NK-92 (cell line): ENCODE data around the gene VTI1A.
"Not testable (repeated sequence)": the region's sequence is repeated elsewhere in the genome, so short reads cannot be mapped to it uniquely, and the experiment has no call there.

Source experiments
- DNase-seq: peaks from one replicate; lab custom pipeline; 2025; ENCODE audit not compliant: unreplicated experiment; lab: John Stamatoyannopoulos, UW

VTI1A gene

DNA sequence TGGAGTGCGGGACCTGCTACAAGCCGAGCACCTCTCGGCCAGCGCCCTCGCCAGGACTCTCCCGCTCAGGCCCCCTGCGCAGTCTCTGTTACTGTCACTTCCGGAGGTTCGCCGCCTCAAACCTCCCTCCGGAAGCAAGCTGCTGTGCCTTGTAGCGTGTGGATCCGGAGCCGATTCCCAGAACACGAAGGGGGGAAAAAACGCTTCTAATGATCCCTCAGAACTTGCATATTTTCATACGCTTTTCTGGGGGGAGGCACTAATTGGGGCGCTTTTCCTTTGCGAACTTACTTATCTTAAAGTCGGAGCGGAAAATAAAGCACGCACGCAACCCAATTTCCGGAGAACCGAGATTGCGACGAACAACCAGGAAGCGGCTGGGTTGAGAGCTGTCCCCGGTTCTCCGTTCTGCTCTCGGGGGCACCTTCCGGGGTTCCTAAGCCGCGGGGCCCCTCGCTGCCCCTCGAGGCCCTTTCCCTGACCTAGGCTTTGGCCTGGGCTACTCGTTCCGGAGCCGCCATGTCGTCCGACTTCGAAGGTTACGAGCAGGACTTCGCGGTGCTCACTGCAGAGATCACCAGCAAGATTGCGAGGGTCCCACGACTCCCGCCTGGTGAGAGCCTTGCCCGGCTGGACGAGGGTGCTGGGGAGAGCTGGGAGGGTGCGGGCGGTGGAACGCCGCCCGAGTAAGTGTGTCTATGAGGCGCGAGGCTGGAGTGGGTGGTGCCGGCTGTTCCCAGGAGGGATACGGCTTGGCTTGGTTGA lies at the start of gene VTI1A, which contains the start of gene ZDHHC6:
Gene VTI1A, plus strand, starts transcription at position 361 of the 765 bp plus-strand sequence. Its CDS starts 159 bp downstream, at position 520.
Gene ZDHHC6, minus strand, starts transcription at position 60 of the 765 bp plus-strand sequence. CDS start 1,478 bp downstream, outside the sequence.
- no peak for DNase-seq

DNA sequence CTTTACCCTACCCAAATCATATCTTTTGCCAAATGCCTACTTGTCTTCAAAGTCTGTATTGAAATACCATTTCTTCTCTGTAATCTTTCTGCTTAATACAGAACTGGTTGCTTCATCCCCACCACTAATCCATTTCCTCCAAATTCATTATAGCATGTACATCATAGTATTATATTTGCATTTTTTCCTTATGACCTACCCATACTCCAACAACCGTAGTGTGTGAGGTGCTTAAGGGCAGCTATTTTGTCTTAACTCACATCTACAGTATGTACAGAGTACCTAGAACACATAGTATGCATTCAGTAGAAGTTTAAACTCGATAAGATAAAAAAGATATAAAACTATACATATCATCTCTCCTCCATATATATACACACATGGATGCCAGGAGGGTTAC lies 49.4 kb upstream of the VTI1A start:
- no peak for DNase-seq

DNA sequence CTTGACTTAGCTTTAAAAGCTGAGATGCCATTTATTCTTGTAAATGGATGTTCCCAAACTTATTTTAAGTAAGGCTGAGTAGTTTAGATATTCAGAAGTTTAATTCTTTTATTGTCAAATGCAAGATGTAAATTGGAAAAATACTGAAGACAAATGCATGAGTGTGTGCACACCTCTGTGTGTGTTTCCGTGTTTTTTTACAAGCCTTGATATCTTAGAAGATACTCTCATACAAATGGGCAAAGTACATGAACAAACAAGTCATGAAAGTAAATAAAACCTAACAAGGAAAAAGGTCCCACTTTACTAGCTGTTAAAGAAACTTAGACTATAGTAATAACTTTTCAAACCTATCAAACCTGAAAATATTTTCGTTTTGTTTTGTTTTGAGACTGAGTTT lies 44.1 kb upstream of the VTI1A start:
- no peak for DNase-seq

DNA sequence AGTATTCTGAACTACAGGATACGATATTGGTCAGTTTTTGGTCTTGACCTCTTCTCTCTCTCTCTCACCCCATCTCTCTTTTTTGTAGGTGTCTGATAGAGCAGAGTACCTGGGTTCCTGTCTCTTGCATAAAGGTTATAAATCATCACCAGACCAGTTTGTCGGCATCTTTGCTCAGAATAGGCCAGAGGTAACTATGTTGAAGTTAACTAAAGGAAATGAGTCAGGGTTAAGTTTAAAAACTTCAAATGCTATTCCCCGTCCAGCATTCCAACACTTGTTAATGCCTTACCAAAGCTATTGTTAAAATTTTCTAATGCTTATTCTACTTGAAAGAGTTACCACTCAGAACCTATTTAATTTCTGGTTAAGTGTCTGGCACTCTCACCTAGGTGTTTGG lies 42.4 kb upstream of the VTI1A start:
- DNase-seq = no peak

DNA sequence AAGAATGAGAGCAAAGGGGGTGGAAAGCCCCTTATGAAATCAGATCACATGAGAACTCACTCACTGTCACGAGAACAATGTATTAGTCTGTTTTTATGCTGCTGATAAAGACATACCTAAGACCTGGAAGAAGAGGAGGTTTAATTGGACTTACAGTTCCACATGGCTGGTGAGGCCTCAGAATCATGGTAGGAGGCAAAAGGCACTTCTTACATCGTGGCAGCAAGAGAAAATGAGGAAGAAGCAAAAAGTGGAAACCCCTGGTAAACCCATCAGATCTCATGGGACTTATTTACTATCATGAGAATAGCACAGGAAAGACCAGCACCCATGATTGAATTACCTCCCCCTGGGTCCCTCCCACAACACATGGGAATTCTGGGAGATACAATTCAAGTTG lies 40.2 kb upstream of the VTI1A start:
- DNase-seq = not testable (repeated sequence)

DNA sequence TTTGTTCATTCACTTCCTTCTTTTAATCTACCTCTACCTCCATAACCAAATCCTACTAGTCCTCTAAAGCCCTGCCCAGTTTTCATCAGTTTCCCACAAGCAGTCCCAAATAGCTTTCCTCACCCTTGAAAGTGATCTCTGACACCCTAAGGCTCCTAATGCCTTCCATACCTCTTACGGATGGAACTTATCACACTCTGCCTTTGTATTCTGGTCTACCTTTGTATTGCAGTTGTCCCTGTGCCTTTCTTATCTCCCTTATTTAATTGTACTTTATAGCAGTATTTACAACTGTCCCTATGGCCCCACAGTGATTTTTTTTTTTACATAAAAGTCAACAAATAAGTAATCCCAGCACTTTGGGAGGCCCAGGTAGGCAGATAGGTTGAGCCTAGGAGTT lies 39.3 kb upstream of the VTI1A start:
- no peak for DNase-seq

DNA sequence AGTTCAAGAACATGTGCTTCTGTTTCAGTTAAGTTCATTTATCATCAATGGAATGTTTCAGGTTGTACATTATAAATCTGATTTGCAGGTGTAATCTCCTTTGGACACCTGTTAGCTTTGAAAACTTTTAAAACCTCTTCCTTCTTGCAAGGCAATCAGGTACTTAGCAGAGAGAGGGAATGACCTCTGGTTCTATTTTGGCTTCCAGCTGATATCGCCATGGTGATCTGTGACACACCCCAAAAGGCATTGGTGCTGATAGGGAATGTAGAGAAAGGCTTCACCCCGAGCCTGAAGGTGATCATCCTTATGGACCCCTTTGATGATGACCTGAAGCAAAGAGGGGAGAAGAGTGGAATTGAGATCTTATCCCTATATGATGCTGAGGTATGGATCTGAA lies 37.7 kb upstream of the VTI1A start:
- DNase-seq = no peak

DNA sequence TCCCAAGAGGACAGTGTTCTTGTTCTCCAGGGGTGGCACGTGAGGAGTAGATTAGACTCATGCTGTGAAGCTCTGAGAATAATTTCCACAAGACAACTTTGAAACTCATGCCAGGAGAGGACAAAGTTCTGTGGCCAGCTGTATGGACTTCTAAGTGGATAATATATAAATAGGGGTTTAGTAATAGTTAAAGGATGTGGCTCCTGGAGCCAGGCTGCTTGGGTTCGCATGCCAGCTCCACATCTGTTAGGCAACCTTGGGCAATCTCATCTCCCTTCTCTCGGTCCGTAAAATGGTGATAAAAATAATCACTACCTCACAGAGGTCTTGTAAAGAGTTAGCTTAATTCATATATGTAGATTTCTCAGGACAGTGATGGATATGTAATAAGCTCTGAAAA lies 37.3 kb upstream of the VTI1A start:
- DNase-seq = no peak

DNA sequence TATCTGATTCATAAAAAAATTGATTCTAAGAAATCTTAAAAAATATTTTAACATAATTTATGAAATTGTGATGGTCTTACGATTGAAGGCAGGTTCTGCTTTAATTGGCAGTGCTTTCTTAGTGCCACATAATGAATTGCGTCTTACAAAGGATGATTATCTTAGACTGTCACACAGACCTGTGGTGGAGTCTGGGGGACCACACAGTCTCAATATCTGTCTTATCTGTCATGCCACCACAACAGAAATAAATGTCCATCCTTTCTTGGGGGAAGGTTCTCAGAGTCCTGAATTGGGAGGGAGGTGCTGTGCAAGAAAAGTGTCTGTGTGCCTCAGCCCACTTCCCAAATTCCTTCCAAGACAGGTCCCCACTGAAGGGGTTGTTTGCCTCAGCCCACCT lies 34.3 kb upstream of the VTI1A start:
- DNase-seq = no peak

DNA sequence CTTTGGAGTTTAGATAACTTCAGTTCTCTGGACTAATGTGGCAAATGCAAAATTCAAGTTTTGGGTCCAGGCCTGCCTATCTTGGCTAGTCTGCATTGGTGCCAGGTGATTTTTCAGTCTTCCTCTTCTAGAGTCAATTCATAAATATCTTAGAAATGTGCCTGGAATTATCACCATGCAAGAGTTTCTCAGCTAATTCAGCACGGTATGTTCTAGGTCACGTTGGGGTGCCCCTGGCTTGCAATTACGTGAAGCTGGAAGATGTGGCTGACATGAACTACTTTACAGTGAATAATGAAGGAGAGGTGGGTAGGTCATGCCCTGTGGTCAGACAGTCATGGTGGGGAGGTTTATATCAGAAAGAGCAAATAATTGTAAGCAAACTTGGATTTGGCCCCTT lies 25.3 kb upstream of the VTI1A start:
- no peak for DNase-seq

DNA sequence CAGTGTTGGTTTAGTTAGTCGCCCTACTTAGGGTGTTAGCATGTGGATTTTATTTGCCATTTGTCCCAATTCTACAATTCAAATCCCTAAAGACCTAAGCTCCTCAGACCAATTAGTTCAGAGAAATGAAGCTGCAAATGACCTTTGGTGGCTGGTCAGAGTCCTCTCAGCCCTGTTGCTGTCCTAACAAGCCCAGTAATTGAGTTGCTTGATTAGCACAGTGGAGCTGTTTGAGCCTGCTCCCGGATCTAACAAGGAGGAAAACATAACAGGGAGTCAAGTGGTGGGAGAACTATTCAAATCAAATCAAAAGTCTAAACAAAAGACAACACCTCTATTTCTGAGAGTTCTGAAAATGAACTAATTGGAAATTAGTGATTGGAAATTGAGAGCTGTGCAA lies 22.4 kb upstream of the VTI1A start:
- DNase-seq = no peak

DNA sequence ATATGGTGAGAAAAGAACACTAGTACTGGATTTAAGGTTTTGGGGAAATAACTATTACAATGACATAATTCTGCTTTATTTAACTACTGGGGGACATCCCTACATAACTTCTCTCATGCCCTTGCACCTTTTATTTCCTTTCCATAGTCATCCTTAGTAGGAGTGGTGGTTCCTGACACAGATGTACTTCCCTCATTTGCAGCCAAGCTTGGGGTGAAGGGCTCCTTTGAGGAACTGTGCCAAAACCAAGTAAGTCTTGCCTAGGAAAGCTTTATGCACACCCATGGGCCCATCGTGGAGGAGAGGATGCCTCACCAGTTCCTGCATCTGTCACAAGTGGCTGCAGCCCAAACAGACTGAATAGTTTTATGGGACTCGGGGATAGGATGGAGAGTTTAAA lies 20.9 kb upstream of the VTI1A start:
- no peak for DNase-seq

DNA sequence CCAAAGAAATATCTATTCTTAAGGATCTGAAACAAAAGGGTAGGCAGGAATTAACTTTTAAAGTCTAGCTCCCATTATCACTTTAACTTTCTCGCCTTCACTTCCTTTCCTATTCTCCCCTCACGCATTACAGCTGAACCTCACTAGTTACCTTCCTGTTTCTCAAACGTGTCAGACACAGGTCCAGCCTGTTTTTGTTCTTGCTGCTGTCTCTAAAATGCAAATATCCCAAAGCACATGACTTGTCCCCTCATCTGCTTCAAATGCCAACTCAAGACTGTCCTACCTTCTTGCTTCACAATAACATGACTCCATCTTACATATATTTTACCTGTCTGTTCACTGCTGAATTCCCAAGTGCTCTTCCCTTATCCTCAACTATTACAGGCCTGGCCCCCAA lies 17.9 kb upstream of the VTI1A start:
- DNase-seq = no peak

DNA sequence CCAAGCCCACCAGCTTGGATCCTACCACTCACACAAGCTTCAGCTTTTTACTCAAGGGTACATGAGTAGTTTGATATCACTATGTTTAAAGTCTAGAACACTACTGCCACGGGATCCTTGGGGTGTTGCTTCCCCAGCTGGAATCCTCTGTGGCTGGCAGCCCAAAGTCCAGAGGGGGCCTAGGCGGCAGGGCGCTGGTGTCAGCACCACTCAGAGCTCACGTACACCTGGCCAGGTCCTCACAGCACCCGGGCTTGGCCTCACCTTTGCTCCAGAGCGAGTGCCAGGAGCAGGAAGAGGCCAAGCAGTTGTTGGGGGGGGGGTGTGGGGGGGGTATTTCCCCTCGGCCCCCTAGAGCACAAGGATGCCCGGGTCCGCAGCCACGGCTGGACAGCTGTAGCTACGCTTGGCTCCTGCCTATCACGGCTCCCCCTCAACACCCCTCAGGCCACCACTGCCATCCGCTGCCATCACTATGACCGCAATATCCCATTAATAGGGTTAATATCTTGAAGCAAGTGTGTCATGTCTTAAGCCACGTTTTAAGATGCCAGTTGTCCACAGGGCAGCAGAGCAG lies 17.3 kb upstream of the VTI1A start:
- no peak for DNase-seq

DNA sequence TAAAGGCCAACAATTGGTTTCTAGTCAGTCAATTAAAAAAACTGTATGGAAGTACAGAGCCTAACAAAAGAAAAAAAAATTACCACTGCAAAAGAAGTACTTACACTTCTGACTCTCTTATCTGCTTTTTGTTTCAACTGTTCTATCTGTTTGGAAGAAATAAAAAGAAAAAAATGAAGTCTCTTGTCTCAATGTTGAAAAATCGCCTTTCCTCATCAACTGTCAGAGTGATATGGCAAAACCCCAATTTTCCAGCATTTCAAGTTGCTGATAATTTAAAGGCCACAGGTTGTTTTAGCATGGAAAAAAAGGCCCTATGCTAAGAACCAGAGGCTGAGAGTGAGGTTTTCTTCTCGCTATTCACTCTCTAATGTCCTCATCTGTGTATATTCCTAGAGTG lies 13.9 kb upstream of the VTI1A start:
- no peak for DNase-seq

DNA sequence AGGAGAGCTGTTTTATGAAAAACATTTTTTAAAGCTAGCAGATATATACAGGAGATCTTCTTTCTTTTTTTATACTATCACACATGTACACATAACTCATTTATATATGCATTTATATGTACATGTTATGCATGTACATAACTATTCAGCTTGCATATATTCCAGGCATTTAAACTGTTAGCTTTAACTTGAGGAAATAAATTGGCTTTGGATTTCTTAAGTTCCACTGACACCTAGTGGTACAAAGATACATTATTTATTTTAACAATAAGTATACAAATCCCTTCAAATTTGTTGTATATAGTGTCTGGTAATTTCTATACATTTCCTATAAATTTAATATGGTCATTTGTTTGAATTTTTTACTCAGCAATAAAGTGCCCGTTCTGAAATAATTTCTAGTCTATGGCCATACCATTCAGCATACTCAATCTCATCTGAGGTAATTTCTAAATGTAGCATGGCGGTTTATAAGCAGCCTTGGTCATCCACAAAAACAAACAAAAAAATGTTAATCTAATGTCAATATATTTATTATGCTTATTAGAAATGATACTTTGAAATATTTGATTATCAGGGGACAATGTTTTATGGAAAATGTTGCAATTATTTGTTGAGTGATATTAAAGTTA lies 11.9 kb upstream of the VTI1A start:
- DNase-seq = no peak

DNA sequence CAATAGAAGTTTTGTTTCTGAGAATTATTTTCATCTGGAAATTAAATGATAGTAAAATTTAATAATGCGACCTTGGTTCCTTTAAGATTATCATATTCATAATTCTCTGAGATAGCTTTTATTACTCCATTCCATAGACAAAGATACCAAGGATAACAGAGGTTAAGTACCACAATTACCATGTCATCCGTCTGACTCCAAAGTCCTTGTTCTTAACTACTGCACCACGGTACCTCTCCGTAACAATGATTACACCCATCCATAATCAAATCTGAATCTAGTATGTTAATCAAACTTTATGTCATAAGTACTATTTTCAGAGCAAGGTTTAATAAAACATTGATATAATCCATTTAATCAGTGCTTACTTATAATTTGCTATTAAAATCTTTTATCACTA lies 8.7 kb upstream of the VTI1A start:
- DNase-seq = no peak

DNA sequence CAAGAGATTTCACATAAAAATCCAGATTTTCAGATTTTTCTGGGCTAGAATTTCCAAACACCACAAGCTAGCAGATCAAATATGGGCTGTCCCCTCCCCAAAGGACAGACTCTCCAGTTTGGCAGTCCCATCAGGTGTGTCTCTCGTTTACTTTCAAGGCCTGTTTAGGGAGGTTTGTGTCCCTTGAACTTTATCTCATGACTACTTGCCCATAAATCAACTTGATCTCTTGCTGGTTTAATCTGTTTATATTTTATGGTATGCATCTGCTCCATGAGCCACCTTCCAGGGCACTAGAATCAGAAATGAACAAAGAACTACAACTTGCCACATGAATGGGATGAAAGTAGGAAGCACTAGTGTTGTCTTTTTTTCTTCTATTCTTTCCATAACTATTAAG lies 5.5 kb upstream of the VTI1A start:
- no peak for DNase-seq

DNA sequence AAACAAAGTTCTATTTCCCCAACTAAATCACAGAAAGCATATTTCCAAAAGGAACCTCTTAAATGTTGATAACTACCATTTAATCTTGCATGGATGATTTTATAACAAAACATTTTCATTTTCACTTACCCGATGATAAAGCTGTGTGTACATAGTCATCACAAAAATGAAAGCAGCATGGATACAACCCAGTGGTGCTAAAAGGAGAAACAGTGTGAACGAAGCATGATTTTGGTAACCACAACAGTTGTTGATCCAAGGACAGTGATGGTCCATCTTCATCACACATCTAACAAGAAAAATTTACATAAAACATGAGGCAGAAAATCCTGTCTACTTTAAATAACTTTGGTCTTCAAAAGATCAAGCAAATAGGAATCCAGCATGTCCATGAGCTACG lies 5.0 kb upstream of the VTI1A start:
- no peak for DNase-seq

DNA sequence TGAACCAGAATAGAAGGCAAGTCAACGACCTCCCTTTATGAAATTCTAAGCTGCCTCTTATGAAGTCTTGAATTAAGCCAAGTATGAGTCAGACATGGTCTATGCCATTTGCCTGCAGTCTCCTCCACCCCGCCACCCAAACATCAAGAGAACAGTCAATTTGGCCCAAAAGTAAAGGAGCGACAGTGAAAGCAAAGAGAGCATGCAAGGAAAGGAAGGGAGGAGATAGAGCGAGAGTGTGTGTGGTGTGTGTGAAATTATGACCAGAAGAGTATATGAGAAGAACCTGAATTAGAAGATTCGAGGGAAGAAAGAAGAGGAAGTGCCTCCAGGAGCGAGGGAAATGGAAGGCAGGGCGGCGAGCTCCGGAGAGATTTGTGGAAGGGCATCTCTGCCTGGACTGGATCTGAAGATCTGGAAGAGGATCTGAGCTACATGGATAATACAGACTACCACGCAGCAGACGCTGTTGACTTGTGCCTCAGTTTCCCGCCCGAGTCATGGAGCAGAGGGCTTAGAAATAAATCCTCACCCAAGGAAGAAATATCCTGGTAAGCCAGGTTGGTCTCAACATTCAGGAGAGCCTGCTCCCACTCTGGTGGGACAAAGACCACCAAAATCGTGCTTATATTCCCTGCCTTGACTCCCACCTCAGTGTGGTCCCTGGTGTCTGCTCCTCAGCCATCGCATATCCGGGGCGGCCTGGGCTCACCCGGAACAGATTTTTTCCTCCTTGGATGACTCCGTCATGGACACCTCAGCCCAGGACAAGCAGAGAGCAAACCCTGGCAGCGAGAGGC lies 760 bp upstream of the VTI1A start:
- no peak for DNase-seq

DNA sequence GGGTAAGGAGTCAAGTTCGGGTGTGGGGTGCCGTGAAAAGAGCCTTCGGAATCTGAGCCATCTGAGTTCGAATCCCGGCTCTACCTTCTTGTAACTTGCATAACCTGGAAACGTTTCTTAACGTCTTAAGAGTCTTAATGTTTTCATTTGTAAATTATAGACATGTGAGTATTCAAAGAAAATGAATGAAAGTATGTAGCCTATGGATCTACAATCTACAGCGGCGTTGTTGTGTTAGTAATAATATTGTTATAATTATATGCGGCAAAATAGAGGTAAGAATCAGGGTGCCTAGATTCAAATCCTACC lies 559 bp downstream of the VTI1A start:
- DNase-seq = no peak

DNA sequence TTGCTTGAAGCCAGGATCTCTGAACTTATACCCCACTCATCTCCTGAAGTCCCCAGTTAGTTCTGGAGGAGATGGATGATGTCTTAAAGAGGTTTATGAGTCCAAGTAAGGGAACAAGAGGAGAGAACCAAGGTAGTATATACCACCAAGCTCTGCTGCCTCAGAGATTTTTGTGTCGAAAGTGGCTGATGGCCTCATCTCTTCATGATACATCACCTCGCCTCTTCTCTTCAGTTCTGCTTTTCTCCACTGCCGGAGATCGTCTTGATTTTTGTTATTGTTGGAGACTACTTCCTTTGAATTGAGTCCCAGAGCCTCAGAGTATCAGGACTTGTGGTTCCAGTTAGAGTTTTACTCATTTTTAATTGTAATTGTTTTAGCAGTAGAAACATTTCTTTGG lies 1.9 kb downstream of the VTI1A start:
- no peak for DNase-seq
